ENCODE results near the gene CACNG5. TPM values are rescaled to one million over a fixed set of nuclear protein-coding genes. Genes with fewer than 3 reads are reported as not detected.

The CACNG5 gene
- total RNA-seq, 3 donors from 2014 or later = not detected

DNA sequence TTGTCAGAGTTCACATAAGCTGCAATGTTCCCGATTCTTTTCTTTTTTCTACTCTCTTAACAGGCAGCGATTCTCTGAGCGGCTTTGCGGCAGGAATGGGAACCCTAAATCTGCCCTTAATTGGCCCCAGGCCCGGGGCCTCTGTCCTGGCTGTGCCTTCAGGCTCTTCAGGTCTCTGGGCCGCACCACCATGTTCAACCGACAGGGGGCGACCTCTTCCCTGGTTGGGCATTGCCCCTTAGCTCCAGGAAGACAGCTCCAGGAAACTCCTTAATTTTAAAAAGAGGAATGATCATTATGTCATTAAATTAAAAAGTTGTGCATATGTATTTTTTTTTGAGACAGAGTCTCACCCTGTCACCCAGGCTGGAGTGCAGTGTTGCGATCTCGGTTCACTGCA lies 20.3 kb downstream of the CACNG5 start:
- H3K27me3 ChIP-seq = no peaks in the 10 kb centered on the region
- DNase-seq (ENCODE audit: low spot score in 2 of 2) = no peak
- no peak overlapping the region for H3K4me3 ChIP-seq
- H3K9me3 ChIP-seq = peaks cover 4 to 9% of the 10 kb centered on the region in 2 donors
- intact Hi-C loops (cut with DNase I; ENCODE audit: low total_unique reads) = no loop called here
- no peaks in the 10 kb centered on the region for H3K36me3 ChIP-seq
- H3K4me1 ChIP-seq = no peaks in the 10 kb centered on the region
- TF ChIP-seq, protein P1, sequence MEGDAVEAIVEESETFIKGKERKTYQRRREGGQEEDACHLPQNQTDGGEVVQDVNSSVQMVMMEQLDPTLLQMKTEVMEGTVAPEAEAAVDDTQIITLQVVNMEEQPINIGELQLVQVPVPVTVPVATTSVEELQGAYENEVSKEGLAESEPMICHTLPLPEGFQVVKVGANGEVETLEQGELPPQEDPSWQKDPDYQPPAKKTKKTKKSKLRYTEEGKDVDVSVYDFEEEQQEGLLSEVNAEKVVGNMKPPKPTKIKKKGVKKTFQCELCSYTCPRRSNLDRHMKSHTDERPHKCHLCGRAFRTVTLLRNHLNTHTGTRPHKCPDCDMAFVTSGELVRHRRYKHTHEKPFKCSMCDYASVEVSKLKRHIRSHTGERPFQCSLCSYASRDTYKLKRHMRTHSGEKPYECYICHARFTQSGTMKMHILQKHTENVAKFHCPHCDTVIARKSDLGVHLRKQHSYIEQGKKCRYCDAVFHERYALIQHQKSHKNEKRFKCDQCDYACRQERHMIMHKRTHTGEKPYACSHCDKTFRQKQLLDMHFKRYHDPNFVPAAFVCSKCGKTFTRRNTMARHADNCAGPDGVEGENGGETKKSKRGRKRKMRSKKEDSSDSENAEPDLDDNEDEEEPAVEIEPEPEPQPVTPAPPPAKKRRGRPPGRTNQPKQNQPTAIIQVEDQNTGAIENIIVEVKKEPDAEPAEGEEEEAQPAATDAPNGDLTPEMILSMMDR (IDR thresholded peaks at IDR 0.05) = no peak
- TF ChIP-seq POLR2AphosphoS5 (IDR thresholded peaks at IDR 0.05) (no peak), POLR2A (IDR thresholded peaks at IDR 0.05) (no peak)
- H3K27ac ChIP-seq = no peak overlapping the region

DNA sequence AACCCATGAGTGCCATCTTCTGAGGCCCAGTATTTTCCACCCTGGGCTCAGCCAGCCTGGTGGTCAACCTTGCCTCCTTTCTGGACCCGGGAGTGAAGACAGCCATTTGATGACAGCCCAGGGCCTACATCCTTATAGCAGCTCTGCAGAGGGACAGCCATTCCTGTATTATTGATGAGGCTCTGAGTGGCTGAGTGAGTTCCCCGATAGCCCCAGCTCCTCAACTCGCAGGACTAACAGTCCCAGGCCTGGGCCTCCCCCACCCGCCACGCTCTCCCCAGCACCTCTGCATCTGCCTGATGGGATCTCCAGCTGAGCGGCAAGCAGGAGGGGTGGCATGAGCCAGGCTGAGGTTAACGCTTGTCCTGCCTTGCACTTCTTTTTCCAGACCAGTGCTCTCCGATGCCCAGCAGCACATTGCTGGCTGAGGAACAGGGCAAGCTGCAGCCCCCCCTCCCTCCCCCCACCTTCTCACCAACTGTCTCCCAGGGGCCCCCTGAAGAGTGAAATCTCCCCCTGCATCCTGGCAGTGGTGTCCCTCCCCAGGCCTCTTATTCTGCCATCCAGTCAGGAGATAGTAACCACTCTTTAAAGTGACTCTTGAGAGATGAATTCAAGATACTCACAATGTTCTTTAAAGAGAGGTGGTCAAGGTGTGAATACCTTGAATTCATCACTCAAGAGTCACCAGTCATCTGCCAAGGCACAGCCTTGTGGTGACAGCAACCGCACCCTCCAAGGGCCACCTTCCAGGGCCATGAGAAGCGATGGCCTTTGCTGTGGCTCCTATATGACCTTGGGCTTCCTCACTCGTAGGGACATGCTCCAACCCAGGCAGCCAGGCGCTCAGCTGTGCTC lies 23.5 kb downstream of the CACNG5 start:
- Histone ChIP-seq H3K4me3 (no peak overlapping the region), H3K27me3 (no peaks in the 10 kb centered on the region), H3K36me3 (no peaks in the 10 kb centered on the region), H3K9me3 (peaks cover 4 to 9% of the 10 kb centered on the region in 2 donors), H3K27ac (no peak overlapping the region), H3K4me1 (no peaks in the 10 kb centered on the region)
- no peak for DNase-seq (ENCODE audit: low spot score in 2 of 2)
- intact Hi-C loops (cut with DNase I; ENCODE audit: low total_unique reads) = no loop called here
- TF ChIP-seq POLR2AphosphoS5 (IDR thresholded peaks at IDR 0.05) (no peak), POLR2A (IDR thresholded peaks at IDR 0.05) (no peak)
- TF ChIP-seq, protein P1 (IDR thresholded peaks at IDR 0.05) = no peak

DNA sequence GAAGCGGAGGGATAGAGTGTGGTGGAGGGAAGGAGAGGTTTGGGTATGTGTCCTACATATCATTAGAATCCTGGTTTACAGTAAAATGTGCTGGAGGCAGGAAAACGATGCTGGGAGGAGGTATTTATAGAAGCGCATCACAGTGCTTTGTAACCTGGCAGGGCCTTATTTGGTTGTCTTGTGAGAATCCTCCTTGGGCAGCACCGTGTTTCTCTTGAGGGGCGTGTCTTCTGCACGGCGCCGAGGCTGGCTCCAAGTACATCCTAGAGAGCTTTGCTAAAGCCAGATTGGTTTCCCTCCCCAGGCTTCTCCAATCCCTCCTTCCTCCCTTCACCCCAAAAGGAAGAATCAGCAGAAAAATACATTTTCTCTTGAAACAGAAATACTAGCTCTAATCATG lies 24.4 kb downstream of the CACNG5 start:
- TF ChIP-seq POLR2A (IDR thresholded peaks at IDR 0.05) = no peak
- TF ChIP-seq, protein P1 (IDR thresholded peaks at IDR 0.05) = no peak
- no peak for TF ChIP-seq POLR2AphosphoS5 (IDR thresholded peaks at IDR 0.05)
- no peak for DNase-seq (ENCODE audit: low spot score in 2 of 2)
- Histone ChIP-seq H3K36me3 (no peaks in the 10 kb centered on the region), H3K4me1 (no peaks in the 10 kb centered on the region), H3K9me3 (peaks cover 4 to 14% of the 10 kb centered on the region in 2 donors), H3K27ac (no peak overlapping the region), H3K4me3 (no peak overlapping the region), H3K27me3 (no peaks in the 10 kb centered on the region)
- intact Hi-C loops (cut with DNase I; ENCODE audit: low total_unique reads) = no loop called here

DNA sequence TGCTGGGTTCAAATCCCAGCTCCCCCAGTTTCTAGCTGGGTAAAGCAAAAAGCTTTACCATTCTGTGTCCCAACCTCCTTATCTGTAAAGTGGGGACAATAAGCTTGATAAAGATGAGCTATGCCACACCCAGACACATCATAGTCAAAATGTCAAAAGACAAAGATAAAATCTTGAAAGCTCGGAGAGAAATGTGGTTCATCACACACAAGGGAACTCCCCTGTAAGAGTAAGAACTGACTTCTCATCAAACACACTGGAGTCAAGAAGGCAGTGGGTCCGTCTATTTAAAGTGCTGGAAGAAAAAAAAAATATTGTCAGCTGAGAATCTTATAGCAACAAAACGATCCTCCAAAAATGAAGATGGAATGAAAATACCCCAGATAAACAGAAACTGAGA lies 25.3 kb downstream of the CACNG5 start:
- TF ChIP-seq, protein P1 (IDR thresholded peaks at IDR 0.05) = no peak
- TF ChIP-seq POLR2AphosphoS5 (IDR thresholded peaks at IDR 0.05) (no peak), POLR2A (IDR thresholded peaks at IDR 0.05) (no peak)
- Histone ChIP-seq H3K36me3 (no peaks in the 10 kb centered on the region), H3K27ac (no peak overlapping the region), H3K4me1 (no peaks in the 10 kb centered on the region), H3K9me3 (peaks cover 0 to 7% of the 10 kb centered on the region in 2 donors), H3K27me3 (no peaks in the 10 kb centered on the region), H3K4me3 (no peak overlapping the region)
- no peak for DNase-seq (ENCODE audit: low spot score in 2 of 2)
- intact Hi-C loops (cut with DNase I; ENCODE audit: low total_unique reads) = no loop called here

DNA sequence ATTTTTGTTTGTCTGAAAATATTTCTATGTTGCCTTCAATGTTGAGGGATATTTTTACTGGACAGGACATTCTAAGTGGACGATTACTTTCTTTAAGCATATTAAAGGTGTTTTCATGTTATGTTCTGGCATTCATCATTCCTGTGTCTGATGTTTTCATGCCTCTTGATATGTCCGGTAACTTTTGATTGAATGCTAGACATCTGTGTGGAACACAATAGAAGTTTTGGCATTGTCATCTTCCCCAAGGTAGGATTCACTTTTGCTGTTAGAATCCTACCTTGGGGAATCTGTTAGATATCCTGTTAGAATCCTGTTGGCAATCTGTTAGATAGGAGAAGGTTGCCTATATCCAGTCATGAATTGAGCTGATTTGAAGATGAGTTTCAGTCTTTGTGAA lies 28.9 kb downstream of the CACNG5 start:
- H3K36me3 ChIP-seq = no peaks in the 10 kb centered on the region
- no peaks in the 10 kb centered on the region for H3K4me1 ChIP-seq
- H3K9me3 ChIP-seq = peaks cover 0 to 13% of the 10 kb centered on the region in 2 donors
- TF ChIP-seq POLR2AphosphoS5 (IDR thresholded peaks at IDR 0.05) = no peak
- no peaks in the 10 kb centered on the region for H3K27me3 ChIP-seq
- DNase-seq (ENCODE audit: low spot score in 2 of 2) = no peak
- no peak overlapping the region for H3K4me3 ChIP-seq
- intact Hi-C loops (cut with DNase I; ENCODE audit: low total_unique reads) = no loop called here
- no peak overlapping the region for H3K27ac ChIP-seq
